ENCODE results near the gene KRTAP5-2.

The KRTAP5-2 gene

DNA sequence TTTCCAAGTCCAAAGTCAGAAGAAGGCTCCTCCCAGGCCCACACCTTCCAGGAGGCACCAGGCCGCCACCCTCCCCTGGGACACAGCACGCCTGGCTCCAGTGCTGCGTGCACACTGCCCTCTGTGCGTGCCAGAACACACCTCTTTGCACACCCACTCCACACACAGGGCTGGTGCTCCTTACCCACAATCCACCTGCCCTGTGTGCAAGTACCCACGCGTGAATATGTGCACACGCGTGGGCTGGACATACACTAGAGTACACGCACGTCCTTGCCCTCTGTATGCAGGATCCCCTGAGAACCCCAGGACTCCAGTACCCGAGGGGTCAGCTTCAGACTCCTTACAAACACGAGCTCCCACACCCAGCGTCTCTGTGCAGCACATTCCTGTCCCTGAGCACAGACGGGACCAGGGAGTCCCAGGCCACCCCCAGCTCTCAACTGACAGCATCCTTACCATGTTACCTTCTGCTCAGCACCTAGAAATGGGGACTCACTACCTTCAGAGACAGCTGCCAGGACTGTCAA is 28.8 kb downstream of the KRTAP5-2 start:
- TF ChIP-seq TAF1 (IDR thresholded peaks at IDR 0.05; ENCODE audit: borderline replicate concordance, insufficient read depth, low read length): no peak
- TF ChIP-seq, protein P1, sequence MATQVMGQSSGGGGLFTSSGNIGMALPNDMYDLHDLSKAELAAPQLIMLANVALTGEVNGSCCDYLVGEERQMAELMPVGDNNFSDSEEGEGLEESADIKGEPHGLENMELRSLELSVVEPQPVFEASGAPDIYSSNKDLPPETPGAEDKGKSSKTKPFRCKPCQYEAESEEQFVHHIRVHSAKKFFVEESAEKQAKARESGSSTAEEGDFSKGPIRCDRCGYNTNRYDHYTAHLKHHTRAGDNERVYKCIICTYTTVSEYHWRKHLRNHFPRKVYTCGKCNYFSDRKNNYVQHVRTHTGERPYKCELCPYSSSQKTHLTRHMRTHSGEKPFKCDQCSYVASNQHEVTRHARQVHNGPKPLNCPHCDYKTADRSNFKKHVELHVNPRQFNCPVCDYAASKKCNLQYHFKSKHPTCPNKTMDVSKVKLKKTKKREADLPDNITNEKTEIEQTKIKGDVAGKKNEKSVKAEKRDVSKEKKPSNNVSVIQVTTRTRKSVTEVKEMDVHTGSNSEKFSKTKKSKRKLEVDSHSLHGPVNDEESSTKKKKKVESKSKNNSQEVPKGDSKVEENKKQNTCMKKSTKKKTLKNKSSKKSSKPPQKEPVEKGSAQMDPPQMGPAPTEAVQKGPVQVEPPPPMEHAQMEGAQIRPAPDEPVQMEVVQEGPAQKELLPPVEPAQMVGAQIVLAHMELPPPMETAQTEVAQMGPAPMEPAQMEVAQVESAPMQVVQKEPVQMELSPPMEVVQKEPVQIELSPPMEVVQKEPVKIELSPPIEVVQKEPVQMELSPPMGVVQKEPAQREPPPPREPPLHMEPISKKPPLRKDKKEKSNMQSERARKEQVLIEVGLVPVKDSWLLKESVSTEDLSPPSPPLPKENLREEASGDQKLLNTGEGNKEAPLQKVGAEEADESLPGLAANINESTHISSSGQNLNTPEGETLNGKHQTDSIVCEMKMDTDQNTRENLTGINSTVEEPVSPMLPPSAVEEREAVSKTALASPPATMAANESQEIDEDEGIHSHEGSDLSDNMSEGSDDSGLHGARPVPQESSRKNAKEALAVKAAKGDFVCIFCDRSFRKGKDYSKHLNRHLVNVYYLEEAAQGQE (IDR thresholded peaks at IDR 0.05; ENCODE audit: insufficient read depth in 1 of 2, low read depth in 2 of 2, low read length in 2 of 2): no peak
- TF ChIP-seq SIN3A (IDR thresholded peaks at IDR 0.05; ENCODE audit: borderline replicate concordance, insufficient read depth, low read length): no peak
- TF ChIP-seq POLR2AphosphoS5 (IDR thresholded peaks at IDR 0.05; ENCODE audit: low read depth, low read length): no peak
- TF ChIP-seq FOXP2 (optimal IDR thresholded peaks at IDR 0.05; ENCODE audit: borderline replicate concordance, extremely low read depth, extremely low read length, insufficient read depth): no peak

- TF ChIP-seq POLR2AphosphoS5 (IDR thresholded peaks at IDR 0.05; ENCODE audit: low read depth, low read length) (no peak), FOXP2 (optimal IDR thresholded peaks at IDR 0.05; ENCODE audit: borderline replicate concordance, extremely low read depth, extremely low read length, insufficient read depth) (no peak), TAF1 (IDR thresholded peaks at IDR 0.05; ENCODE audit: borderline replicate concordance, insufficient read depth, low read length) (no peak), SIN3A (IDR thresholded peaks at IDR 0.05; ENCODE audit: borderline replicate concordance, insufficient read depth, low read length) (no peak)
- TF ChIP-seq, protein P1 (IDR thresholded peaks at IDR 0.05; ENCODE audit: insufficient read depth in 1 of 2, low read depth in 2 of 2, low read length in 2 of 2): no peak
Observed at GRCh38 chr11:1568441-1568911, 29.6 kb downstream of the KRTAP5-2 start.

- TF ChIP-seq, protein P1 (IDR thresholded peaks at IDR 0.05; ENCODE audit: insufficient read depth in 1 of 2, low read depth in 2 of 2, low read length in 2 of 2): no peak
- TF ChIP-seq FOXP2 (optimal IDR thresholded peaks at IDR 0.05; ENCODE audit: borderline replicate concordance, extremely low read depth, extremely low read length, insufficient read depth) (no peak), SIN3A (IDR thresholded peaks at IDR 0.05; ENCODE audit: borderline replicate concordance, insufficient read depth, low read length) (no peak), POLR2AphosphoS5 (IDR thresholded peaks at IDR 0.05; ENCODE audit: low read depth, low read length) (no peak), TAF1 (IDR thresholded peaks at IDR 0.05; ENCODE audit: borderline replicate concordance, insufficient read depth, low read length) (no peak)
Observed at GRCh38 chr11:1567721-1568100, 30.4 kb downstream of the KRTAP5-2 start.

- TF ChIP-seq FOXP2 (optimal IDR thresholded peaks at IDR 0.05; ENCODE audit: borderline replicate concordance, extremely low read depth, extremely low read length, insufficient read depth) (no peak), SIN3A (IDR thresholded peaks at IDR 0.05; ENCODE audit: borderline replicate concordance, insufficient read depth, low read length) (no peak), POLR2AphosphoS5 (IDR thresholded peaks at IDR 0.05; ENCODE audit: low read depth, low read length) (no peak), TAF1 (IDR thresholded peaks at IDR 0.05; ENCODE audit: borderline replicate concordance, insufficient read depth, low read length) (no peak)
- TF ChIP-seq, protein P1 (IDR thresholded peaks at IDR 0.05; ENCODE audit: insufficient read depth in 1 of 2, low read depth in 2 of 2, low read length in 2 of 2): no peak
Observed at GRCh38 chr11:1567052-1567720, 30.9 kb downstream of the KRTAP5-2 start.
